ENCODE measurements around the gene ACOT13. TPM values are rescaled to one million over a fixed set of nuclear protein-coding genes. Genes with fewer than 3 reads are reported as not detected.

The ACOT13 gene
- total and polyA plus RNA-seq, 2 experiments from 2014 or later: 30.1 to 61.6 TPM

- Histone ChIP-seq H3K4me2 (no peak overlapping the region), H2AFZ (no peak overlapping the region), H3K27ac (no peak overlapping the region), H3K4me3 (no peak overlapping the region), H3K27me3 (no peaks in the 10 kb centered on the region), H3K9me2 (replicated peaks; ENCODE audit: insufficient read depth) (no peaks in the 10 kb centered on the region), H3K36me3 (replicated peaks; ENCODE audit: insufficient read depth, low read depth) (no peaks in the 10 kb centered on the region), H3K4me1 (ENCODE audit: insufficient read depth) (no peaks in the 10 kb centered on the region), H4K20me1 (ENCODE audit: insufficient read depth, poor library complexity, severe bottlenecking) (no peaks in the 10 kb centered on the region), H3K9me3 (ENCODE audit: low read depth) (no peaks in the 10 kb centered on the region), H3K79me2 (no peaks in the 10 kb centered on the region)
- TF ChIP-seq CTCF (IDR thresholded peaks at IDR 0.05; ENCODE audit: poor library complexity) (no peak), EZH2phosphoT487 (IDR thresholded peaks at IDR 0.05; ENCODE audit: low read depth, severe bottlenecking, unreplicated experiment) (no peak), EZH2 (IDR thresholded peaks at IDR 0.05; ENCODE audit: borderline replicate concordance) (no peak)
- DNase-seq (ENCODE audit: low spot score): no peak
- 97% methylated on average over 2 of the region's 2 CpGs for WGBS (ENCODE audit: low lambda C conversion rate, missing lambda C conversion rate)
Measured at GRCh38 chr6:24696097-24696496, 29.2 kb downstream of the ACOT13 start.

GRCh38 chr6:24699521-24700359, 32.9 kb downstream of the ACOT13 start:
- TF ChIP-seq CTCF (IDR thresholded peaks at IDR 0.05; ENCODE audit: poor library complexity) (no peak), EZH2phosphoT487 (IDR thresholded peaks at IDR 0.05; ENCODE audit: low read depth, severe bottlenecking, unreplicated experiment) (no peak)
- H3K9me2 ChIP-seq (replicated peaks; ENCODE audit: insufficient read depth): no peaks in the 10 kb centered on the region
- DNase-seq (ENCODE audit: low spot score): no peak
- H3K9me3 ChIP-seq (ENCODE audit: low read depth): no peaks in the 10 kb centered on the region
- no peak overlapping the region for H3K27ac ChIP-seq
- no peaks in the 10 kb centered on the region for H3K36me3 ChIP-seq (replicated peaks; ENCODE audit: insufficient read depth, low read depth)
- H3K4me1 ChIP-seq (ENCODE audit: insufficient read depth): no peaks in the 10 kb centered on the region
- no peaks in the 10 kb centered on the region for H3K79me2 ChIP-seq
- WGBS (ENCODE audit: low lambda C conversion rate, missing lambda C conversion rate): 72% methylated on average over 3 of the region's 3 CpGs
- peaks cover 5% of the 10 kb centered on the region for H4K20me1 ChIP-seq (ENCODE audit: insufficient read depth, poor library complexity, severe bottlenecking)
- no peak overlapping the region for H3K4me3 ChIP-seq
- no peak overlapping the region for H2AFZ ChIP-seq
- no peaks in the 10 kb centered on the region for H3K27me3 ChIP-seq
- no peak overlapping the region for H3K4me2 ChIP-seq

GRCh38 chr6:24702720-24703282, 35.9 kb downstream of the ACOT13 start:
- Histone ChIP-seq H3K4me2 (no peak overlapping the region), H3K9me2 (replicated peaks; ENCODE audit: insufficient read depth) (no peaks in the 10 kb centered on the region), H3K36me3 (replicated peaks; ENCODE audit: insufficient read depth, low read depth) (peaks cover 7% of the 10 kb centered on the region), H2AFZ (no peak overlapping the region), H3K27ac (peak overlapping the region; percentile 11), H4K20me1 (ENCODE audit: insufficient read depth, poor library complexity, severe bottlenecking) (peaks cover 5% of the 10 kb centered on the region), H3K9me3 (ENCODE audit: low read depth) (no peaks in the 10 kb centered on the region), H3K4me1 (ENCODE audit: insufficient read depth) (no peaks in the 10 kb centered on the region), H3K79me2 (no peaks in the 10 kb centered on the region), H3K4me3 (no peak overlapping the region), H3K27me3 (no peaks in the 10 kb centered on the region)
- WGBS (ENCODE audit: low lambda C conversion rate, missing lambda C conversion rate): 90% methylated on average over 4 of the region's 4 CpGs
- DNase-seq (ENCODE audit: low spot score): no peak
- no peak for TF ChIP-seq EZH2phosphoT487 (IDR thresholded peaks at IDR 0.05; ENCODE audit: low read depth, severe bottlenecking, unreplicated experiment)
- no peak for TF ChIP-seq CTCF (IDR thresholded peaks at IDR 0.05; ENCODE audit: poor library complexity)
- no peak for TF ChIP-seq EZH2 (IDR thresholded peaks at IDR 0.05; ENCODE audit: borderline replicate concordance)

All from hepatocyte (in vitro differentiated cells).